Endodermal cell (in vitro differentiated cells): ENCODE data around the gene DHX16. TPM values are rescaled to one million over a fixed set of nuclear protein-coding genes. Genes with fewer than 3 reads are reported as not detected.

Experiments
- DNase-seq: peaks from one replicate; pipeline ENCODE4 v3.0.0-alpha.2; 2017
- H3K27ac ChIP-seq: 2 replicates; pipeline ENCODE4 v1.5.1; 2013; ENCODE audit warnings: mild to moderate bottlenecking, low read depth, low read length, moderate library complexity
- H3K27me3 ChIP-seq: 2 replicates; pipeline ENCODE4 v1.6.1; 2013; ENCODE audit warnings: mild to moderate bottlenecking, low read length, moderate library complexity; ENCODE audit not compliant: insufficient read depth, control insufficient read depth, poor library complexity, severe bottlenecking
- H3K36me3 ChIP-seq: 2 replicates; pipeline ENCODE4 v1.7.0; 2013; ENCODE audit warnings: mild to moderate bottlenecking, low read length, moderate library complexity; ENCODE audit not compliant: control insufficient read depth, insufficient read depth
- H3K4me1 ChIP-seq: one replicate; pipeline ENCODE4 v1.7.0; 2013; ENCODE audit warnings: low read length; ENCODE audit not compliant: control insufficient read depth, insufficient read depth
- H3K4me3 ChIP-seq: 2 replicates; pipeline ENCODE4 v1.5.1; 2013; ENCODE audit warnings: mild to moderate bottlenecking, low read length, moderate library complexity
- H3K9ac ChIP-seq: 2 replicates; pipeline ENCODE4 v1.6.1; 2013; ENCODE audit warnings: mild to moderate bottlenecking, low read length, moderate library complexity; ENCODE audit not compliant: poor library complexity, severe bottlenecking; ENCODE audit errors: extremely low read depth
- H3K9me3 ChIP-seq: 2 replicates; pipeline ENCODE4 v1.6.1; 2013; ENCODE audit warnings: mild to moderate bottlenecking, low read length, moderate library complexity; ENCODE audit not compliant: control insufficient read depth
- H3K27ac Mint-ChIP-seq: 2 replicates; pipeline ENCODE4 v1.8.0; 2020; ENCODE audit warnings: mixed read lengths
- H3K27me3 Mint-ChIP-seq: 2 replicates; pipeline ENCODE4 v1.8.0; 2021; ENCODE audit warnings: mild to moderate bottlenecking, mixed read lengths; ENCODE audit not compliant: insufficient read depth
- H3K36me3 Mint-ChIP-seq: 2 replicates; pipeline ENCODE4 v1.8.0; 2020; ENCODE audit warnings: low read depth, mixed read lengths
- H3K4me1 Mint-ChIP-seq: 2 replicates; pipeline ENCODE4 v1.8.0; 2020; ENCODE audit warnings: mixed read lengths
- H3K4me3 Mint-ChIP-seq: 2 replicates; pipeline ENCODE4 v1.8.0; 2020; ENCODE audit warnings: mild to moderate bottlenecking, moderate library complexity, mixed read lengths
- H3K9me3 Mint-ChIP-seq: 2 replicates; pipeline ENCODE4 v1.8.0; 2020; ENCODE audit warnings: mild to moderate bottlenecking, mixed read lengths
- CTCF ChIP-seq: fragments of 200-600 bp; sonication (generic); conservative IDR thresholded peaks from 2 replicates; pipeline ENCODE4 v1.5.0; 2021; ENCODE audit warnings: antibody characterized with exemption, mild to moderate bottlenecking
- WGBS, 2 experiments: methylation state at CpG; one replicate each; pipeline versions ENCODE4 v1.1.5 to v1.1.7; 2013; ENCODE audit warnings: missing lambda C conversion rate in 2 of 2, mixed read lengths in 1 of 2; ENCODE audit not compliant: insufficient coverage in 1 of 2, insufficient read length in 1 of 2; 5-methylcytosine and 5-hydroxymethylcytosine counted together
- total RNA-seq, 2 donors: library from RNA; stranded (reverse); fragmentation: NEBNext Ultra II Directional in 1 of 2; extraction: Animal tissue kit (Norgen Biotek cat#: 25700) in 1 of 2; gene quantifications; 2 replicates in 1 of 2; 3 replicates in 1 of 2; pipeline ENCODE4 v1.2.1, GENCODE V29; 2021

DHX16 gene
- total RNA-seq, 2 donors from 2014 or later = 33.5 to 33.9 TPM

DNA sequence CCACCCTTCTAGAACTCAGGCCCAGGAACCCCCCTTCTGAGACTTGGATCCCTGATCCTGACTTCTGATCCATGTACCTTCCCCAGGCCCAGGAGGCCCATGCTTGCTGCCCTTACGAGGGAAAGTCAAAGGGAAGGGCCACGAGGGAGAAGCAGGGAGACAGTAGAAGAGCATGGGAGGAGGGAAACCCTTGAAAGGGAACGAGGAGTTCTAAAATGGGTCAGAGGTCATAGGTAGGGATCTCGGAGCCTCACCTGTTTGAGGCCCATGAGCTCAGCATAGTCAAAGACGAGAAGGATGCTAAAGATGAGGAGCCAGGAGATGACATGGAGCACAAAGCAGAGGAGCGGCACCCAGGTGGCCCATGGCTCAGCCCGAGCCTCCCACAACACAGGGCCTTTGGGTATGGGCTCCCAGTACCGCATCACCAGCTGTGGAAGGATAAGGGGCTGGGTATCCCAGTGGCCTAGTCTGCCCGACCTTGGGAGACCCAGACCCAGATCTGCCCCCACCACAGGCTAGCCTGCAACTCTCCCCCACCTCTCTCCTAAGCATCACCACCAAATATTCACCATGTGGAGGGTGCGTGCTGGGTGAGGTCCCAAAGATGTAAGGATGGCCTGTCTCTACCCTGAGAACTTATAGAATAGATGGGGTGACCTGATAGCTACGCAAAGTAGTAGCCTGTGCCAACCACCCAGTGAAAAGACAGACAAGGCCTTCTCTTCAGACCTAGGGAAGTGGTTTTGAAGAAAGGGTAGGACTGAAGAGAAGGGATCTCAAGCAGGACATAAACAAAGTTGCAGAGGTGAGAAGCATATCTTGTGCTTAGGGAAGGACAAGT lies 16.4 kb upstream of the DHX16 start:
- H3K9me3 Mint-ChIP-seq = no peaks in the 10 kb centered on the region
- Histone ChIP-seq H3K4me1 (peaks cover 6% of the 10 kb centered on the region), H3K27ac (no peak overlapping the region), H3K9ac (no peak overlapping the region), H3K4me3 (peak overlapping the region; percentile 94), H3K36me3 (peaks cover 3% of the 10 kb centered on the region), H3K27me3 (no peaks in the 10 kb centered on the region), H3K9me3 (no peaks in the 10 kb centered on the region)
- WGBS, 2 experiments = 93 to 95% methylated on average over 6 to 11 of the region's 11 CpGs
- TF ChIP-seq CTCF = no peak
- H3K4me3 Mint-ChIP-seq = peak overlapping the region; percentile 78
- DNase-seq = no peak
- peaks cover 12% of the 10 kb centered on the region for H3K36me3 Mint-ChIP-seq
- H3K4me1 Mint-ChIP-seq = peaks cover 45% of the 10 kb centered on the region
- no peak overlapping the region for H3K27ac Mint-ChIP-seq
- no peaks in the 10 kb centered on the region for H3K27me3 Mint-ChIP-seq

GRCh38 chr6:30688569-30688968 lies 15.8 kb upstream of the DHX16 start:
- H3K4me1 Mint-ChIP-seq = peaks cover 52% of the 10 kb centered on the region
- no peak for TF ChIP-seq CTCF

GRCh38 chr6:30687659-30688431 lies 15.0 kb upstream of the DHX16 start:
- H3K27ac ChIP-seq = peak overlapping the region; percentile 97
- no peak for DNase-seq
- peak overlapping the region; percentile 66 for H3K9ac ChIP-seq
- no peaks in the 10 kb centered on the region for H3K27me3 ChIP-seq
- H3K36me3 ChIP-seq = peaks cover 5% of the 10 kb centered on the region
- H3K27ac Mint-ChIP-seq = peak overlapping the region; percentile 88
- 18 to 62% methylated on average over 5 to 22 of the region's 22 CpGs for WGBS, 2 experiments
- peak overlapping the region; percentile 75 for H3K4me3 Mint-ChIP-seq
- no peaks in the 10 kb centered on the region for H3K9me3 ChIP-seq
- H3K4me1 Mint-ChIP-seq = peaks cover 59% of the 10 kb centered on the region
- H3K27me3 Mint-ChIP-seq = no peaks in the 10 kb centered on the region
- H3K9me3 Mint-ChIP-seq = no peaks in the 10 kb centered on the region
- peaks cover 12% of the 10 kb centered on the region for H3K36me3 Mint-ChIP-seq
- peak overlapping the region; percentile 95 for H3K4me3 ChIP-seq
- peak; percentile 11 for TF ChIP-seq CTCF
- H3K4me1 ChIP-seq = peaks cover 10% of the 10 kb centered on the region

More at GRCh38 chr6:30688569-30688968, 15.8 kb upstream of the DHX16 start:
- H3K9me3 Mint-ChIP-seq = no peaks in the 10 kb centered on the region
- Histone ChIP-seq H3K27me3 (no peaks in the 10 kb centered on the region), H3K9me3 (no peaks in the 10 kb centered on the region), H3K4me1 (peaks cover 6% of the 10 kb centered on the region), H3K36me3 (peaks cover 3% of the 10 kb centered on the region), H3K27ac (no peak overlapping the region), H3K4me3 (peak overlapping the region; percentile 95), H3K9ac (no peak overlapping the region)
- 96% methylated on average over 9 of the region's 9 CpGs; no CpG with 5 or more reads in 1 of the 2 experiments for WGBS, 2 experiments
- H3K27ac Mint-ChIP-seq = no peak overlapping the region
- H3K27me3 Mint-ChIP-seq = no peaks in the 10 kb centered on the region
- no peak for DNase-seq
- H3K36me3 Mint-ChIP-seq = peaks cover 12% of the 10 kb centered on the region
- peak overlapping the region; percentile 75 for H3K4me3 Mint-ChIP-seq
